HG02763 (cell line): ENCODE data around the gene NAP1L4.
"Not testable (repeated sequence)": the region's sequence is repeated elsewhere in the genome, so short reads cannot be mapped to it uniquely, and the experiment has no call there.

Source experiments
- ATAC-seq: cut with Tn5 transposase; IDR thresholded peaks from one replicate; pipeline ENCODE4 v1.9.1; 2021; ENCODE audit warnings: mild to moderate bottlenecking, moderate library complexity; ENCODE audit not compliant: unreplicated experiment

Gene NAP1L4

GRCh38 chr11:2911088-2911784 lies 80.9 kb downstream of the NAP1L4 start:
- no peak for ATAC-seq

- ATAC-seq, result no peak
These were observed 81.7 kb downstream of the NAP1L4 start for GRCh38 chr11:2910401-2910955.

GRCh38 chr11:2909133-2909902 lies 82.8 kb downstream of the NAP1L4 start:
- no peak for ATAC-seq

DNA sequence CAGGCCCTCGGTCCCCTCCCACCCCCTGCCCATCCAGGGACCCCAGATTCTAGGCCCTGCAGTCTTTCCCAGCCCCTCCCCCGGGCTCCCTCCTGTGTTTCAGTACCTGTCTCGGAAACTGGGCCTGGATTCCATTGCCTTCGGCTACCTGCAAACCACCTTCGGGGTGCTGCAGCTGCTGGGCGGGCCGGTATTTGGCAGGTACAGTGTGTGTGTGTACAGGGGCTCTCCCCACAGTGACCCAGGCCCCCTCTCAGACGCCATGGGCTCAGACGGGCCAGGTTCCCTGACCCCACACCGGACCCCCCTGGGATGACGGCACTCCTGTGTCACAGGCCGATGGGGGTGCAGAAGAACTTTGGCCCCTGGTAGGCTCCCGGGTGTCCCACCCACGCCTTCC lies 84.0 kb downstream of the NAP1L4 start:
- no peak for ATAC-seq

GRCh38 chr11:2905299-2905698 lies 86.8 kb downstream of the NAP1L4 start:
- ATAC-seq, result not testable (repeated sequence)

GRCh38 chr11:2904153-2905052 lies 87.7 kb downstream of the NAP1L4 start:
- no peak for ATAC-seq

DNA sequence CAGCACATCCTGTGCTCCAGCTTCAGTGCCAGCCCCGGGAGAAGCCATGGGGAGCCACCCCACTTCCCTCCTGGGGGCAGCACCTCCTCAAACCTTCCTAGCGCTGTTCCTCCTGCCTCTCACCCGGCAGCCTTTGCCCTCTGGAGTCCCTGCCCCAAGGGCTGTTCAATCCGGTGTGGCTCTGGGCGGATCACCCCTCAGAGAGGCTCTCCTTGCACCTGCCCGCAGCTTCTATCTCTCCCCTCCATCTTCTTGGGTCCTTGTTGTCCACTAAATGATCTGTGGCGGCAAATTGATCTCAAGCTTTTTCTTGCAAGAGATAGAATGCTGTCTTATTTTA lies 88.5 kb downstream of the NAP1L4 start:
- ATAC-seq, result no peak

DNA sequence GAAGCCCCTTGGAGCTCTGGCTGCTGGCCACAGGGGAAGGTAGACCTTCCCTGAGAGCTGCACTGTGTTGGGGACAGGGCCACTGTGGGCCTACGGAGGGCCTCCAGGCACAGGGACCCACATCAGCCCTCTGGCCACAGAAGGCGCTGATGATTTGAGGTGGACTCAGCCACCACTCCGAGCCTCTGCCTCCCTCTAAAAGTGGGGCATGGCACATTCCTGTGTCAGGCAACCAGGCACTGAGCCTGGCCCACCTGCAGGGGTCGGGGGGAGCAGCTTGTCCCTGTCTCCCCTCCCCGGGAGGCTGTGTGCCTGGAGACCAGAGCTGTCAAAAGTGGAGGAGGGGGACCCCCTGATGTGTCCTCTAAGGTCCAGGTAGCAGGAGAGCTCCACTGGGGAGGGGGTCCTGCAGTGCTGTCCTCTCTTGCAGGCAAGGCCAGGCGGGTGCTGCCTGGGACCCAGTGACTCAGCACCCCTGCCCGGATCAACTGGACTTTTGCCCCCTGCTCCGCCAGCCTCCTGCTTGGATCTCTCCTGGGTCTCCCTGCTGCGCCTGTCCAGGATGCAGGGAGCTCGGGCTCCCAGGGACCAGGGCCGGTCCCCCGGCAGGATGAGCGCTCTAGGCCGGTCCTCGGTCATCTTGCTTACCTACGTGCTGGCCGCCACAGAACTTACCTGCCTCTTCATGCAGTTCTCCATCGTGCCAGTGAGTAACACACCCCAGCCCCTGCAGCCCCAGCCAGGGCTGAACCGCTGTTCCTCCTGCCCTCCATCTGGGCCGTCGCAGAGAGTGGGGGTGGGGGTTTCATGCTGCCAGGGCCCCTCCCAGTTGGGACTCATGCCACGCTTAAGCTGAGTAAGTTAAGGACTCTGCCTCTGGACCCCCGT lies 89.1 kb downstream of the NAP1L4 start:
- ATAC-seq, result no peak

- peak; percentile 94 for ATAC-seq
These were observed 90.0 kb downstream of the NAP1L4 start for GRCh38 chr11:2901854-2902783.

DNA sequence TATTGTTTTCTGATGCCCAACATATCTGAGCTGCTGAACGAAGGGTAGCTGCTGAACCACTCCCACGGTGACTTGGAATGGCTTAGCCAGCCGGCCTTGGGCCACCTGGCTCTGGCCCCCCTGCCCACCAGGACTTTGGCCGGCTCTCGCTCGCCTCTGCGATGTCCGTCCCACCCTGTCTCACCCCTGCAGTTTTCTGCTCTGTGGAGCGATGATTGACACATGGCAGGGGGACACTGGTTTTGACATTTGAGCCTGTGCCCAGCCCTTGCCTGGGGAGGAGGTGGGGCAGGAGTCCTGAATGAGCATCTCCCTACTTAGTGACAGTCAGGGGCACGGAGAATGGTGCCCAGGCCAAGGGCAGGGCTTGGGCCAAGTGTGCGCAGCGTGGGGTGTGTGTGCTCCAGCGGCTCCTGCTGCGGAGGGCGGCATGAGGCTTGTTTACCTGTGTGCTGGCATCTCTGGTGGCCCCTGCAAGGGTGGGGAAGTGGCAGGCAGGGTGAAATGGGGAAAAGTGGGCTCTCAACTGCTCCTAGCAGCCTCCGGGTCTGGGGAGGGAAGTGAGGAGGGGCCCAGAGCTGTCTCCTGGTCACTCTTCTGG lies 90.8 kb downstream of the NAP1L4 start:
- ATAC-seq, result no peak

- no peak for ATAC-seq
These were observed 92.9 kb downstream of the NAP1L4 start for GRCh38 chr11:2899080-2899783.

DNA sequence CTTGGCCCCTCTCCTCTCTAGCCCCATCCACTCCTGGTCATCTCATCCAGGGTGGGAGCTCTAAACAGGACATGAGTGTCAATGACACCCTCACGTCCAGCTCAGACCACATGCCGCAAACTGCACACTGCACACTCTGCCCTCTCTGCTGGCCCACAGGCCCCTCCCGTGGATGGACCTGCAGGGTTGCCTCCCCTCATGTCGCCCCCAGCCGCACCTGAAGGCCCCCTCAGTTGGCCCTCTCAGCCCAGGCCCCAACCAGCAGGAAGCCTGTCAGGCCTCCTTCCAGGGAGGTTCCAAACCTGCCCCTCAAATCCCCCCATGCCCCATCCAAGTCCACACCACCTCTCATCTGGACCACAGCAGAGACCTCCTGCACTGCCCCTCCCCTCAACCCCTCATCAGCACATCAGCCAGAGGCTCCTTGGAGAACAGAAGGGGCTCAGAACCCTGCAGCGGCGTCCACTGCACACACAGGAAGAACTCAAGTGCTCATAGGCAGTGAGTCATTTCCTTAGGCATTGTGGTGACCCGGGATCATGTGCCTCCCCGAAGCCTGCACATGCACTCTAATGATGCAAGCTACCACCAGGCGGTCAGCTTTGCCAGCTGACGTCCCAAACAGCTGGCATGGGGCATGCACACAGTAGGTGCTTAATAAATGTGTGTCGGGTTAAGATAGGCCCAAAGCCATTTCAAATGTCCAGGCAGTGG lies 93.6 kb downstream of the NAP1L4 start:
- ATAC-seq, result no peak

GRCh38 chr11:2897048-2897447 lies 95.1 kb downstream of the NAP1L4 start:
- no peak for ATAC-seq

DNA sequence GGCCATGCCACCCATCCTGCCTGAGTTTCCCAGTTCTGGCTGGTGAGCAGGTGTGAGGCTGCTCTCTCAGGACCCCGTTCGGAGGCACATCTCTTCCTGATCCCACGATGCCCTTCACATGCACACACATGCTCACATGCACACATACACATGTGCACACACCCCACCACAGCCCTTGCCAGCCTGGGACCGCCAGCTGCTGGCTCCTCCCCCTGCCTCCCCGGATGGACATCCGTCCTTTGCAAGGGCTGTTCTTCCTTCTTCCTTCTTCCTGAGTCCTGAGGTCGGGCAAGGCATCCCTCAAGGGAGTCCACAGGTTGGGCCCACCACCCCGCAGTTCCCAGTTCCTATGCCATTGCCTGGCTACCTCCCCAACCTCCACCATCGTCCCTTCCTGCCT lies 96.1 kb downstream of the NAP1L4 start:
- ATAC-seq, result no peak
